ENCODE measurements around the gene KERA. TPM values are rescaled to one million over a fixed set of nuclear protein-coding genes. Genes with fewer than 3 reads are reported as not detected.

KERA gene
- total and polyA plus RNA-seq, 2 of the 4 experiments (the other 2 are of a cell fraction), result not detected

DNA sequence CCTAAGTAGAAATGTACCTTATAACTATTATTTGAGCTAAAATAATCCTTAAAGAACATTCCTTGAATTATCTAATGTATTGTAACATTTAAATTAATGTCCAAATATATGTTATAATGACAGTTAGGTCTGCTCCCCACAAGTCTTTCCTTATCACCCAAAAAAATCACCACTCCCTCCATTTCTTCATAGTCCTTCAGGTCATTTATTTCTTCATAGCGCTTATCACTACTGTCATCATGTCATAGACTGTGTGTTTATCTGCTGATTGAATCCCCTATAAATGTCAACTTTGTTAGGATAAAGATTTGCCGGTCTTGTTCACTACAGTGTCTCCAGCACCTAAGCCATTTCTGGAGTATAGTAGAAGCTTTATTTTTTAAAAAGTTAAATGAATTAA lies 41.5 kb upstream of the KERA start (continued):
- TF ChIP-seq CHD1 (IDR thresholded peaks at IDR 0.05; ENCODE audit: low read depth, low read length) (no peak), BHLHE40 (IDR thresholded peaks at IDR 0.05; ENCODE audit: low read depth, low read length) (no peak)

DNA sequence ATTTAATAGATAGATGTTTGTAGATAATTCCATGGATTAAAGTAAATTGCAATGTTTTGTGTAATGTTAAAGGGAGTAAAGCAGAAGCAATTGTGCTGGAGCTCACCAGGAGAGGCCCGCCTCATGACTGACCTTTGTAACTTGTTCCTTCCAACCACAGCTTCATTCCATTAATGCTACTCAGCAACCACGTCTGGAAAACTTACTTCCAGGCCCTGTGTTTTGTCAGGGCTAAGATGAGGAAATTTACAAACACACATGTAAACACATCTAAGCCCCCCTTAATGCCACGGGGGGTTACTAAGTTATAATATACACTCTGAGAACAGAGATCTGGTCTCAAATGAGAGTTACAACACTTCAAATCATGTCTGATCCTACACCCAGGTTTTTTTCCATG lies 41.1 kb upstream of the KERA start:
- no peak overlapping the region; the same call in 1 of the 2 replicates for H3K4me2 ChIP-seq (ENCODE audit: low read depth, low read length)
- H3K9me1 ChIP-seq (ENCODE audit: insufficient read depth, low read length), result no peaks in the 10 kb centered on the region
- H3K18ac ChIP-seq (ENCODE audit: low read depth, low read length), result no peak overlapping the region
- H2BK20ac ChIP-seq (ENCODE audit: low read depth, low read length), result no peak overlapping the region
- peak overlapping the region; percentile 89 for H2BK5ac ChIP-seq (ENCODE audit: low read depth, low read length, poor library complexity, severe bottlenecking)
- peak; percentile 30 for TF ChIP-seq RCOR1 (IDR thresholded peaks at IDR 0.05; ENCODE audit: insufficient replicate concordance, low read length)
- TF ChIP-seq, protein P1, sequence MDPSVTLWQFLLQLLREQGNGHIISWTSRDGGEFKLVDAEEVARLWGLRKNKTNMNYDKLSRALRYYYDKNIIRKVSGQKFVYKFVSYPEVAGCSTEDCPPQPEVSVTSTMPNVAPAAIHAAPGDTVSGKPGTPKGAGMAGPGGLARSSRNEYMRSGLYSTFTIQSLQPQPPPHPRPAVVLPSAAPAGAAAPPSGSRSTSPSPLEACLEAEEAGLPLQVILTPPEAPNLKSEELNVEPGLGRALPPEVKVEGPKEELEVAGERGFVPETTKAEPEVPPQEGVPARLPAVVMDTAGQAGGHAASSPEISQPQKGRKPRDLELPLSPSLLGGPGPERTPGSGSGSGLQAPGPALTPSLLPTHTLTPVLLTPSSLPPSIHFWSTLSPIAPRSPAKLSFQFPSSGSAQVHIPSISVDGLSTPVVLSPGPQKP (IDR thresholded peaks at IDR 0.05; ENCODE audit: borderline replicate concordance, low read depth, low read length), result no peak
- TF ChIP-seq SMC3 (IDR thresholded peaks at IDR 0.05; ENCODE audit: low read depth, low read length), result no peak
- TF ChIP-seq NFE2L2 (IDR thresholded peaks at IDR 0.05; ENCODE audit: low read depth, low read length), result no peak
- TF ChIP-seq MXI1 (IDR thresholded peaks at IDR 0.05; ENCODE audit: borderline replicate concordance, low read depth, low read length), result no peak
- TF ChIP-seq RFX5 (IDR thresholded peaks at IDR 0.05; ENCODE audit: low read depth, low read length), result no peak
- no peak for TF ChIP-seq MAZ (IDR thresholded peaks at IDR 0.05; ENCODE audit: borderline replicate concordance, low read depth, low read length)
- TF ChIP-seq BHLHE40 (IDR thresholded peaks at IDR 0.05; ENCODE audit: low read depth, low read length), result 0 out of 2 replicates have a peak, but pooled peaks have one; percentile 28
- TF ChIP-seq USF2 (IDR thresholded peaks at IDR 0.05; ENCODE audit: low read depth, low read length), result no peak; the same call in 1 of the 2 replicates
- no peak for TF ChIP-seq POLR2A (IDR thresholded peaks at IDR 0.05; ENCODE audit: low read depth, low read length)
- TF ChIP-seq CEBPB (IDR thresholded peaks at IDR 0.05; ENCODE audit: low read depth, low read length), result peak; percentile 77
- peak; percentile 53; the same call in 1 of the 2 replicates for TF ChIP-seq FOS (IDR thresholded peaks at IDR 0.05; ENCODE audit: low read depth, low read length)
- BruUV-seq (replicated peaks), result no TSS peak
- no peak overlapping the region for H3K9ac ChIP-seq (ENCODE audit: low read depth, low read length)
- H2BK120ac ChIP-seq (ENCODE audit: low read depth, low read length), result no peak overlapping the region; the same call in 1 of the 2 replicates
- peaks cover 5% of the 10 kb centered on the region for H3K4me1 ChIP-seq (ENCODE audit: control insufficient read depth, insufficient read depth, low read length)
- in situ Hi-C loops (cut with MboI; ENCODE audit: low sequenced_read_pairs), result no loop called here
- ATAC-seq (ENCODE audit: low read depth) (peak; percentile 96), DNase-seq (peak; percentile 93)
- H3K36me3 ChIP-seq (ENCODE audit: control insufficient read depth, insufficient read depth, low read length), result peaks cover 2% of the 10 kb centered on the region; the same call in 1 of the 2 replicates
- POLR2A ChIA-PET (ENCODE audit: unreplicated experiment), result interaction anchor here (0.6 kb wide), 1 partner anchor 1446 kb away, joined by 3 read pairs; no protein-coding TSS in a partner anchor
- H3K9me3 ChIP-seq (ENCODE audit: control insufficient read depth, insufficient read depth, low read length), result no peaks in the 10 kb centered on the region
- intact Hi-C loops (cut with micrococcal nuclease), result no loop called here
- H4K5ac ChIP-seq (ENCODE audit: low read depth, low read length), result no peak overlapping the region
- H2AFZ ChIP-seq (replicated peaks; ENCODE audit: low read length, poor library complexity), result no peak overlapping the region
- no peaks in the 10 kb centered on the region for H3K27me3 ChIP-seq (ENCODE audit: control insufficient read depth, insufficient read depth, low read length)
- no peak overlapping the region for H2BK15ac ChIP-seq (ENCODE audit: low read depth, low read length)
- no peak overlapping the region for H3K14ac ChIP-seq (replicated peaks; ENCODE audit: low read depth, low read length)
- no peaks in the 10 kb centered on the region for H3K79me1 ChIP-seq (ENCODE audit: low read depth in 1 of 2, low read length in 2 of 2)
- CTCF ChIA-PET, result interaction anchor here (1.0 to 1.3 kb wide), 2 partner anchors 9 to 12 kb away, joined by 3 read pairs; no protein-coding TSS in a partner anchor
- dilution Hi-C loops (cut with HindIII; ENCODE audit: low sequenced_read_pairs, unreplicated experiment), result no loop called here
- no peak overlapping the region for H3K4me3 ChIP-seq (ENCODE audit: insufficient read depth, low read depth, low read length)
- H3K4ac ChIP-seq (ENCODE audit: low read depth, low read length), result no peak overlapping the region
- H3K23ac ChIP-seq (ENCODE audit: low read depth, low read length), result no peak overlapping the region
- no peak overlapping the region for H4K8ac ChIP-seq (ENCODE audit: low read depth in 2 of 2, low read length in 2 of 2)
- no peak overlapping the region for H3K56ac ChIP-seq (ENCODE audit: extremely low read depth, insufficient read depth, low read length)
- no peak overlapping the region for H4K91ac ChIP-seq (ENCODE audit: insufficient read depth, low read depth, low read length)
- no peak overlapping the region for H2AK9ac ChIP-seq (replicated peaks; ENCODE audit: low read depth, low read length, poor library complexity)
- no peak overlapping the region for H3K27ac ChIP-seq (ENCODE audit: insufficient read depth, low read length)
- no CpG with 5 or more reads among the region's 3 CpGs for WGBS, 2 experiments (ENCODE audit: extremely low coverage in 2 of 2, insufficient read length in 1 of 2)
- H2AK5ac ChIP-seq (ENCODE audit: low read depth, low read length), result no peak overlapping the region
- no peaks in the 10 kb centered on the region for H4K20me1 ChIP-seq (ENCODE audit: insufficient read depth, low read length)

Data from IMR-90 (cell line).